GM12878 (cell line): ENCODE results near the gene NT5C1A. TPM values are rescaled to one million over a fixed set of nuclear protein-coding genes. Genes with fewer than 3 reads are reported as not detected.

Source experiments
- ATAC-seq: fragments of 200-7000 bp; cut with Tn5 transposase; 3 replicates; pipeline ENCODE4 v1.9.1; 2020; ENCODE audit warnings: mild to moderate bottlenecking, moderate library complexity
- BruUV-seq: library from RNA; stranded (reverse); fragments of 400-500 nt; replicated peaks from 2 replicates; lab custom pipeline; 2021; lab: Mats Ljungman, UMichigan
- CTCF ChIA-PET: fragments of 300-600 bp; sonication (Branson Sonifier 250); formaldehyde crosslinking; extraction: SDS; loops from one replicate; lab custom pipeline; 2021; ENCODE audit warnings: inconsistent platforms; lab: Yijun Ruan, JAX
- POLR2A ChIA-PET: fragments of 350-600 bp; formaldehyde crosslinking; extraction: SDS; loops from one replicate; lab custom pipeline; 2021; ENCODE audit warnings: inconsistent platforms; lab: Charles Lee
- RAD21 ChIA-PET: fragments of 300-600 bp; sonication (Branson Sonifier 250); formaldehyde crosslinking; loops from one replicate; lab custom pipeline; 2023; ENCODE audit warnings: antibody characterized with exemption; ENCODE audit not compliant: unreplicated experiment; lab: Charles Lee
- SMC1A ChIA-PET: fragments of 300-600 bp; sonication (Branson Sonifier 250); formaldehyde crosslinking; loops from one replicate; lab custom pipeline; 2023; ENCODE audit not compliant: unreplicated experiment, uncharacterized antibody; lab: Charles Lee
- DNase-seq: peaks from one replicate; pipeline ENCODE4 v3.0.0-alpha.2; 2011; ENCODE audit warnings: low read depth, low spot score
- FAIRE-seq: peaks from 3 replicates; lab custom pipeline; 2011; peaks lifted over from hg19 to GRCh38; lab: Jason Lieb, UNC
- H2AFZ ChIP-seq: 2 replicates; pipeline ENCODE4 v1.6.0; 2011; ENCODE audit warnings: low read depth, low read length, control low read depth; ENCODE audit not compliant: control insufficient read depth
- H3K27ac ChIP-seq: 2 replicates; pipeline ENCODE4 v1.5.1; 2011; ENCODE audit warnings: control low read depth; ENCODE audit not compliant: control insufficient read depth, insufficient read depth
- H3K27me3 ChIP-seq, 2 experiments: replicated peaks in 1 of 2; 2 replicates each; pipeline versions ENCODE4 v1.6.0 to v1.6.1; 2011; ENCODE audit warnings: low read length in 1 of 2; ENCODE audit not compliant: control insufficient read depth in 2 of 2, insufficient read depth in 2 of 2
- H3K36me3 ChIP-seq, 2 experiments: 2 replicates each; pipeline ENCODE4 v1.5.1; 2011; ENCODE audit warnings: low read length in 1 of 2; ENCODE audit not compliant: control insufficient read depth in 2 of 2, insufficient read depth in 2 of 2
- H3K4me1 ChIP-seq: 2 replicates; pipeline ENCODE4 v1.6.1; 2011; ENCODE audit warnings: mild to moderate bottlenecking, low read length, moderate library complexity, mixed read lengths; ENCODE audit not compliant: control insufficient read depth, insufficient read depth
- H3K4me2 ChIP-seq: 2 replicates; pipeline ENCODE4 v1.6.0; 2011; ENCODE audit warnings: control low read depth; ENCODE audit not compliant: control insufficient read depth, insufficient read depth
- H3K4me3 ChIP-seq: fragments of 200-600 bp; sonication (generic); 2 replicates; pipeline ENCODE4 v1.5.1; 2016
- H3K79me2 ChIP-seq: 2 replicates; pipeline ENCODE4 v1.6.0; 2011; ENCODE audit warnings: low read length; ENCODE audit not compliant: control insufficient read depth, insufficient read depth
- H3K9ac ChIP-seq: 2 replicates; pipeline ENCODE4 v1.8.0; 2011; ENCODE audit warnings: low read length, control low read depth, mixed read lengths; ENCODE audit not compliant: control insufficient read depth, insufficient read depth
- H3K9me3 ChIP-seq: replicated peaks from 3 replicates; pipeline ENCODE4 v1.5.1; 2011; ENCODE audit warnings: mild to moderate bottlenecking, low read length; ENCODE audit not compliant: control insufficient read depth, insufficient read depth
- H4K20me1 ChIP-seq: 2 replicates; pipeline ENCODE4 v1.6.0; 2011; ENCODE audit not compliant: control insufficient read depth, insufficient read depth
- BRCA1 ChIP-seq: IDR thresholded peaks from 2 replicates; pipeline ENCODE4 v1.6.1; 2011; ENCODE audit warnings: low read depth, low read length, improper control_type of control experiment
- CEBPB ChIP-seq, 2 experiments: fragments of 150-350 bp in 1 of 2; IDR thresholded peaks; 2 replicates each; pipeline ENCODE4 v1.6.1; 2012 to 2014; ENCODE audit warnings: low read depth in 2 of 2, low read length in 2 of 2, borderline replicate concordance in 1 of 2, inconsistent platforms in 1 of 2
- CHD4 ChIP-seq: fragments of 200-600 bp; sonication (generic); IDR thresholded peaks from 2 replicates; pipeline ENCODE4 v1.6.1; 2016; ENCODE audit warnings: mild to moderate bottlenecking
- E2F8 ChIP-seq: fragments of 450-650 bp; IDR thresholded peaks from 2 replicates; pipeline ENCODE4 v1.6.1; 2018; ENCODE audit warnings: mild to moderate bottlenecking, low read depth, moderate library complexity; ENCODE audit not compliant: partially characterized antibody
- ETV6 ChIP-seq, 2 experiments: fragments of 450-650 bp in 1 of 2; IDR thresholded peaks in 1 of 2; conservative IDR thresholded peaks in 1 of 2; 2 replicates each; pipeline ENCODE4 v1.6.1; 2014; ENCODE audit warnings: antibody characterized with exemption in 1 of 2, borderline replicate concordance in 1 of 2, low read depth in 1 of 2, mild to moderate bottlenecking in 1 of 2, moderate library complexity in 1 of 2
- HCFC1 ChIP-seq: fragments of 150-350 bp; IDR thresholded peaks from 2 replicates; pipeline ENCODE4 v1.6.1; 2014; ENCODE audit warnings: low read length
- HDGF ChIP-seq: fragments of 450-650 bp; IDR thresholded peaks from 2 replicates; pipeline ENCODE4 v1.6.1; 2016; ENCODE audit warnings: antibody characterized with exemption
- NR2F1 ChIP-seq: fragments of 450-650 bp; conservative IDR thresholded peaks from 2 replicates; pipeline ENCODE4 v1.6.1; 2017; ENCODE audit warnings: mild to moderate bottlenecking
- NRF1 ChIP-seq: conservative IDR thresholded peaks from 2 replicates; pipeline ENCODE4 v1.6.1; 2011; ENCODE audit warnings: mild to moderate bottlenecking, low read depth, low read length, improper control_type of control experiment
- PRDM15 ChIP-seq: fragments of 450-650 bp; formaldehyde crosslinking; IDR thresholded peaks from 2 replicates; pipeline ENCODE4 v1.4.0; 2020; ENCODE audit warnings: mild to moderate bottlenecking, moderate library complexity
- SIX5 ChIP-seq: IDR thresholded peaks from 2 replicates; pipeline ENCODE4 v1.6.1; 2011; ENCODE audit warnings: mild to moderate bottlenecking, low read depth, low read length, moderate library complexity; ENCODE audit not compliant: severe bottlenecking
- ZZZ3 ChIP-seq: IDR thresholded peaks from 2 replicates; pipeline ENCODE4 v1.6.1; 2011; ENCODE audit warnings: low read depth; ENCODE audit not compliant: control insufficient read depth, insufficient read length
- WGBS: methylation state at CpG from one replicate; pipeline ENCODE4 v1.1.6; 2016; ENCODE audit warnings: low lambda C conversion rate; ENCODE audit not compliant: insufficient replicate concordance, insufficient coverage; ENCODE audit errors: missing lambda C conversion rate; 5-methylcytosine and 5-hydroxymethylcytosine counted together
- in situ Hi-C: fragments of 300-500 bp; cut with MboI; formaldehyde crosslinking; loops from 9 replicates; pipeline ENCODE4 v1.14.3; 2018; ENCODE audit warnings: mixed read lengths
- intact Hi-C: fragments of 100-400 bp; cut with micrococcal nuclease; formaldehyde crosslinking; loops from one replicate; pipeline ENCODE4 v1.14.2; 2022; ENCODE audit not compliant: unreplicated experiment
- polyA plus RNA-seq, 11 experiments: library from polyadenylated mRNA; depleted of rRNA in 4 of 11; unstranded in 6 of 11; stranded (reverse) in 5 of 11; fragments of >200 nt; fragmentation: Nextera tagmentation in 4 of 11; fragmentation: Illumina TruSeq in 1 of 11; extraction: Ambion mirVana in 4 of 11; extraction: Trizol in 1 of 11; gene quantifications; 1 replicate in 1 of 11; 2 replicates in 10 of 11; pipeline versions ENCODE4 v1.2.1 to v1.2.3, GENCODE V29; 2011 to 2016; ENCODE audit warnings: inconsistent platforms in 2 of 11, missing spikeins in 2 of 11, low read depth in 1 of 11
- total RNA-seq, 4 experiments: library from RNA; depleted of rRNA in 3 of 4; stranded (reverse); fragments of >200 nt in 3 of 4; fragmentation: Illumina TruSeq in 1 of 4; extraction: Trizol in 1 of 4; gene quantifications; 2 replicates each; pipeline versions ENCODE4 v1.2.1 to v1.2.3, GENCODE V29; 2013 to 2021
- TF ChIP-seq, protein P1 (sequence below): fragments of 450-650 bp; IDR thresholded peaks from 2 replicates; pipeline ENCODE4 v1.6.1; 2017; ENCODE audit warnings: borderline replicate concordance

NT5C1A gene
- total and polyA plus RNA-seq, 10 of the 15 experiments (the other 5 are each of a cell fraction or from before 2014, with no cell fraction given): 0.05 to 0.77 (median 0.22) TPM; not detected in 1

DNA sequence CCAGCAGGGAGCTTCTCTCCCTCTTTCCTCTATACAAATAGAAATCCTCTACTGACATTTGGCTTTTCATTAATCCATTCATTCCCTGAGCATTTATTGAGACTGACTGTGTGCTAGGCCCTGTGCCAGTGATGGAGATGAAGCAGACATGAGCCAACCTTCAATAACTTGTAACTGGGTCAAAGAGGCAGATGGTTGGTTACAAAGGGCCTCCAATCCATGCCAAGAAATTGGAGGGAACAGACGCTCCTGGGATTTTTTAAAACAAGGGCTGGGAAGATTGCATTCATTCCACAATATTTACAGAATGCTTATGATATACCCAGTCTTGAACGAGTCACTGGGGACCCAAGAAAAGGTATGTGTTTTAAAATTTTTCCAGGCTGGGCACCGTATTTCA lies 13.2 kb upstream of the NT5C1A start:
- Histone ChIP-seq H3K4me1 (no peaks in the 10 kb centered on the region), H4K20me1 (no peaks in the 10 kb centered on the region), H3K79me2 (no peaks in the 10 kb centered on the region), H3K36me3 (no peaks in the 10 kb centered on the region), H3K4me2 (no peak overlapping the region), H3K9me3 (no peaks in the 10 kb centered on the region), H3K9ac (no peak overlapping the region), H3K27me3 (peaks cover 4 to 7% of the 10 kb centered on the region in 2 experiments), H3K27ac (no peak overlapping the region), H2AFZ (no peak overlapping the region), H3K4me3 (no peak overlapping the region)
- in situ Hi-C loops (no loop called here), intact Hi-C loops (no loop called here)
- POLR2A ChIA-PET: no interaction called here
- RAD21 ChIA-PET: no interaction called here
- DNase-seq: no peak
- no peak for FAIRE-seq
- TF ChIP-seq BRCA1: no peak
- no peak for TF ChIP-seq ZZZ3
- no peak for TF ChIP-seq E2F8
- TF ChIP-seq CEBPB (IDR thresholded peaks at IDR 0.05; ENCODE audit: borderline replicate concordance in 1 of 2, low read depth in 2 of 2, low read length in 2 of 2): no peak
- TF ChIP-seq, protein P1, sequence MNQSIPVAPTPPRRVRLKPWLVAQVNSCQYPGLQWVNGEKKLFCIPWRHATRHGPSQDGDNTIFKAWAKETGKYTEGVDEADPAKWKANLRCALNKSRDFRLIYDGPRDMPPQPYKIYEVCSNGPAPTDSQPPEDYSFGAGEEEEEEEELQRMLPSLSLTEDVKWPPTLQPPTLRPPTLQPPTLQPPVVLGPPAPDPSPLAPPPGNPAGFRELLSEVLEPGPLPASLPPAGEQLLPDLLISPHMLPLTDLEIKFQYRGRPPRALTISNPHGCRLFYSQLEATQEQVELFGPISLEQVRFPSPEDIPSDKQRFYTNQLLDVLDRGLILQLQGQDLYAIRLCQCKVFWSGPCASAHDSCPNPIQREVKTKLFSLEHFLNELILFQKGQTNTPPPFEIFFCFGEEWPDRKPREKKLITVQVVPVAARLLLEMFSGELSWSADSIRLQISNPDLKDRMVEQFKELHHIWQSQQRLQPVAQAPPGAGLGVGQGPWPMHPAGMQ: no peak
- no peak for TF ChIP-seq HCFC1
- no peak for TF ChIP-seq NRF1
- TF ChIP-seq ETV6 (conservative IDR thresholded peaks at IDR 0.05 in 1 of 2, IDR thresholded peaks at IDR 0.05 in 1 of 2; ENCODE audit: borderline replicate concordance in 1 of 2, low read depth in 1 of 2): no peak
- TF ChIP-seq NR2F1: no peak
- TF ChIP-seq PRDM15 (CRISPR knock-in tag): no peak
- no peak for TF ChIP-seq CHD4
- no peak for TF ChIP-seq SIX5
- no peak for TF ChIP-seq HDGF
- no peak for ATAC-seq
- CTCF ChIA-PET: no interaction called here
- WGBS: 20% methylated on average over 3 of the region's 3 CpGs
- BruUV-seq: no TSS peak
- SMC1A ChIA-PET: no interaction called here
